Measurements from ENCODE around the gene GIPC1.
"Not testable (repeated sequence)": the region's sequence is repeated elsewhere in the genome, so short reads cannot be mapped to it uniquely, and the experiment has no call there.

GIPC1 gene

GRCh38 chr19:14517840-14518505 lies 22.0 kb upstream of the GIPC1 start, which contains the start of gene DNAJB1:
TSS of gene DNAJB1 (minus strand) at chr19:14518397. CDS start at chr19:14518349, 48 bp downstream.
- DNase-seq: peak in 13 of 14 donors; percentile 23 to 98 (median 87)

- DNase-seq: peak in 3 of 14 donors; percentile 49 to 71 (median 68)
Measured at GRCh38 chr19:14517446-14517839, 21.5 kb upstream of the GIPC1 start.

- DNase-seq: peak in 9 of 14 donors; percentile 19 to 66 (median 46)
Measured at GRCh38 chr19:14516746-14517438, 21.0 kb upstream of the GIPC1 start.

GRCh38 chr19:14516048-14516534 lies 20.2 kb upstream of the GIPC1 start:
- peak in 5 of 14 donors; percentile 30 to 71 (median 42) for DNase-seq

- DNase-seq: peak in 5 of 14 donors; percentile 12 to 67 (median 37)
Measured at GRCh38 chr19:14515501-14516047, 19.6 kb upstream of the GIPC1 start.

GRCh38 chr19:14514215-14514863 lies 18.4 kb upstream of the GIPC1 start:
- peak in 4 of 14 donors; percentile 24 to 57 (median 44) for DNase-seq

- no peak for DNase-seq
Measured at GRCh38 chr19:14512406-14512961, 16.6 kb upstream of the GIPC1 start.

- no peak for DNase-seq
Measured at GRCh38 chr19:14511229-14511593, 15.3 kb upstream of the GIPC1 start.

GRCh38 chr19:14510311-14511228 lies 14.6 kb upstream of the GIPC1 start:
- no peak for DNase-seq

- no peak for DNase-seq
Measured at GRCh38 chr19:14507704-14508542, 12.0 kb upstream of the GIPC1 start.

- DNase-seq: peak in 2 of 14 donors; percentile 16 to 19
Measured at GRCh38 chr19:14505488-14506239, 9.7 kb upstream of the GIPC1 start.

GRCh38 chr19:14504575-14504974 lies 8.6 kb upstream of the GIPC1 start:
- not testable (repeated sequence) for DNase-seq

- DNase-seq: no peak
Measured at GRCh38 chr19:14503285-14503684, 7.4 kb upstream of the GIPC1 start.

- DNase-seq: no peak
Measured at GRCh38 chr19:14502334-14503092, 6.6 kb upstream of the GIPC1 start.

- peak in 12 of 14 donors; percentile 15 to 81 (median 62) for DNase-seq
Measured at GRCh38 chr19:14497228-14497921, 1.4 kb upstream of the GIPC1 start.

GRCh38 chr19:14496834-14497227 lies 904 bp upstream of the GIPC1 start:
- DNase-seq: peak in 5 of 14 donors; percentile 44 to 85 (median 65)

- no peak for DNase-seq
Measured at GRCh38 chr19:14495672-14496028, 277 bp downstream of the GIPC1 start.
